ENCODE measurements around the gene COL6A5. TPM values are rescaled to one million over a fixed set of nuclear protein-coding genes. Genes with fewer than 3 reads are reported as not detected.

Gene COL6A5
- total RNA-seq, 1 experiment from 2014 or later: not detected

DNA sequence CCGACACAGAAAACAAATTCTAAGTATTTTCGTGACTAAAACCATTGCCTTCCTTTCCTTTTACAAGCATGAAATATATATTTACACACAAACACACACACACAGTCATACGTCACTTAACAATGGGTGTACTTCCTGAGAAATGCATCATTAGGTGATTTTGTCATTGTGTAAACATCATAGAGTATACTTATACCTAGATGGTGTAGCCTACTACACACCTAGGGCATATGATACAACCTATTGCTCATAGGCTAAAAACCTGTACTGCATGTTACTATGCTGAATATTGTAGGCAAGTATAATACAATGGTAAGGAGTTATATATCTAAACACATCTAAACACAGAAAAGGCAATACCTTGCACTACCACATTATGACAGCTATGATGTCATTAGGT, 28.6 kb downstream of the COL6A5 start:
- CTCF ChIA-PET: no interaction called here

DNA sequence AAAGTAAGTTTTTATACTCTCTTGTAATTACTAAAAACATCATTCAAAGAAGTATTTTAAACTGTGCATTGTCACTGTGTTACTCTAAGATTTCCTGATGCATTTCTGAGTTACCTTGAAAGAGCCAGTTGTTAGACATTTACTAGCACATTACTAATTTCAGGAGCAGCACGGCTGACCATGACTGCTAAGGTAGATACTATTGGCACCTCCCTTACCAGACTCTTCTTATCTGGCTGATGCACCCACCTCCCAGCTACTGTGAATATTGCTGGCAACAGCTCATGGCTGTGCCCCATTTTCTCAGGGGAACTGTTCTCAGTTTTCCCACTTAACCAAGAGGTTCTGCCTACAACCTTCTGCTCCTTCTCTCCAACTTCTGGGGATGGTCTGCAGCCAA, 29.4 kb downstream of the COL6A5 start:
- no peaks in the 10 kb centered on the region for H3K79me2 ChIP-seq (ENCODE audit: low read depth)
- no peaks in the 10 kb centered on the region for H3K9me3 ChIP-seq (ENCODE audit: insufficient read depth, low read depth)
- H3K27me3 ChIP-seq (ENCODE audit: insufficient read depth, low read depth): no peaks in the 10 kb centered on the region
- no peak overlapping the region for H3K4me2 ChIP-seq
- TF ChIP-seq EZH2 (IDR thresholded peaks at IDR 0.05; ENCODE audit: low read depth): no peak
- TF ChIP-seq, protein P1, sequence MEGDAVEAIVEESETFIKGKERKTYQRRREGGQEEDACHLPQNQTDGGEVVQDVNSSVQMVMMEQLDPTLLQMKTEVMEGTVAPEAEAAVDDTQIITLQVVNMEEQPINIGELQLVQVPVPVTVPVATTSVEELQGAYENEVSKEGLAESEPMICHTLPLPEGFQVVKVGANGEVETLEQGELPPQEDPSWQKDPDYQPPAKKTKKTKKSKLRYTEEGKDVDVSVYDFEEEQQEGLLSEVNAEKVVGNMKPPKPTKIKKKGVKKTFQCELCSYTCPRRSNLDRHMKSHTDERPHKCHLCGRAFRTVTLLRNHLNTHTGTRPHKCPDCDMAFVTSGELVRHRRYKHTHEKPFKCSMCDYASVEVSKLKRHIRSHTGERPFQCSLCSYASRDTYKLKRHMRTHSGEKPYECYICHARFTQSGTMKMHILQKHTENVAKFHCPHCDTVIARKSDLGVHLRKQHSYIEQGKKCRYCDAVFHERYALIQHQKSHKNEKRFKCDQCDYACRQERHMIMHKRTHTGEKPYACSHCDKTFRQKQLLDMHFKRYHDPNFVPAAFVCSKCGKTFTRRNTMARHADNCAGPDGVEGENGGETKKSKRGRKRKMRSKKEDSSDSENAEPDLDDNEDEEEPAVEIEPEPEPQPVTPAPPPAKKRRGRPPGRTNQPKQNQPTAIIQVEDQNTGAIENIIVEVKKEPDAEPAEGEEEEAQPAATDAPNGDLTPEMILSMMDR (conservative IDR thresholded peaks at IDR 0.05): no peak
- no peak for DNase-seq
- no peaks in the 10 kb centered on the region for H3K9me2 ChIP-seq (ENCODE audit: insufficient read depth)
- no peak overlapping the region for H2AFZ ChIP-seq
- BruUV-seq (replicated peaks): no TSS peak
- no peaks in the 10 kb centered on the region for H3K36me3 ChIP-seq (ENCODE audit: low read depth)
- no peaks in the 10 kb centered on the region for H4K20me1 ChIP-seq (ENCODE audit: insufficient read depth)
- CTCF ChIA-PET: no interaction called here
- no peak overlapping the region for H3K27ac ChIP-seq
- no peaks in the 10 kb centered on the region for H3K4me1 ChIP-seq (replicated peaks; ENCODE audit: insufficient read depth)
- POLR2A ChIA-PET (ENCODE audit: unreplicated experiment): no interaction called here
- H3K4me3 ChIP-seq: no peak overlapping the region
- no peaks in the 10 kb centered on the region for H3F3A ChIP-seq (ENCODE audit: insufficient read depth, low read depth)
- intact Hi-C loops (cut with micrococcal nuclease; ENCODE audit: unreplicated experiment): no loop called here

More for the DNA sequence above, 28.6 kb downstream of the COL6A5 start:
- no peaks in the 10 kb centered on the region for H3K9me2 ChIP-seq (ENCODE audit: insufficient read depth)
- H3K4me1 ChIP-seq (replicated peaks; ENCODE audit: insufficient read depth): no peaks in the 10 kb centered on the region
- no peak overlapping the region for H3K4me3 ChIP-seq
- intact Hi-C loops (cut with micrococcal nuclease; ENCODE audit: unreplicated experiment): no loop called here
- no peak overlapping the region for H3K4me2 ChIP-seq
- no peaks in the 10 kb centered on the region for H3K27me3 ChIP-seq (ENCODE audit: insufficient read depth, low read depth)
- H3K9me3 ChIP-seq (ENCODE audit: insufficient read depth, low read depth): no peaks in the 10 kb centered on the region
- H2AFZ ChIP-seq: no peak overlapping the region
- no peak overlapping the region for H3K27ac ChIP-seq
- DNase-seq: no peak
- POLR2A ChIA-PET (ENCODE audit: unreplicated experiment): no interaction called here
- H3K36me3 ChIP-seq (ENCODE audit: low read depth): no peaks in the 10 kb centered on the region
- H3K79me2 ChIP-seq (ENCODE audit: low read depth): no peaks in the 10 kb centered on the region
- BruUV-seq (replicated peaks): no TSS peak
- H3F3A ChIP-seq (ENCODE audit: insufficient read depth, low read depth): no peaks in the 10 kb centered on the region
- no peaks in the 10 kb centered on the region for H4K20me1 ChIP-seq (ENCODE audit: insufficient read depth)
- TF ChIP-seq, protein P1 (conservative IDR thresholded peaks at IDR 0.05): no peak
- no peak for TF ChIP-seq EZH2 (IDR thresholded peaks at IDR 0.05; ENCODE audit: low read depth)

DNA sequence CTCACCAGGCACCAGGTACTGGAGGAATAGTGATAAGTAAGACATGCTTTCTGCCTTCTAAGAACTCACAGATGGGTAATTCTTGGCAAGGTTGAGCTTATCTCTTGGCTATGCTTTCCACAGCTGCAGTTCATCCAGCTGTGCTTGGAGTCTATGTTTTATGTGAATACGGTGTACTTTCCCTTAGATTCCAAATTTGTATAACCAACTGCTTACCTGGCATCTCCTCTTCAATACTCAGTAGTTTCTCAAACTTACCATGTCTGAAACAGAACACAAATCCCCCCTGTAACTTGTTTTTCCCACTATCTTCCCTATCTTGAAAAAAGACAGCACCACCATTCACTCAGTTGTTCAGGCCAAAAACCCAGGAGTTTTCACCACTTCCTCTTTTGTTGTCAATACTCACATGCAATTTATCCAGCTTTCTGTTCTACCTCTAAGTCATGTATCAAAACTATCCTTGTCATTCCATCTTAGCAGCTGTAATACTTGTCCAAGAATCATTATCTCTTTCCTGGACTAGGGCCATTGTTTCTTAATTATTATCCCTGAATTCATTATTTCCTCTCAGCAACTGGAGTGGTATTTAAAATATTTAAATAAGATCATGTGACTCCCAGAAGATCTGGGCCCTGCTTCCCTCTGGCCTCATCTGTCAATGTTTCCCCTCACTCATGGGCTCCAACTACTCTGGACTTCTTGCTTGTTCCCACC, 32.6 kb downstream of the COL6A5 start:
- Histone ChIP-seq H3K4me1 (replicated peaks; ENCODE audit: insufficient read depth) (no peaks in the 10 kb centered on the region), H3K9me3 (ENCODE audit: insufficient read depth, low read depth) (no peaks in the 10 kb centered on the region), H2AFZ (no peak overlapping the region), H3K27me3 (ENCODE audit: insufficient read depth, low read depth) (no peaks in the 10 kb centered on the region), H4K20me1 (ENCODE audit: insufficient read depth) (no peaks in the 10 kb centered on the region), H3F3A (ENCODE audit: insufficient read depth, low read depth) (no peaks in the 10 kb centered on the region), H3K79me2 (ENCODE audit: low read depth) (no peaks in the 10 kb centered on the region), H3K27ac (no peak overlapping the region), H3K4me3 (no peak overlapping the region), H3K9me2 (ENCODE audit: insufficient read depth) (no peaks in the 10 kb centered on the region), H3K4me2 (no peak overlapping the region), H3K36me3 (ENCODE audit: low read depth) (no peaks in the 10 kb centered on the region)
- no peak for DNase-seq
- CTCF ChIA-PET: no interaction called here
- no TSS peak for BruUV-seq (replicated peaks)
- intact Hi-C loops (cut with micrococcal nuclease; ENCODE audit: unreplicated experiment): no loop called here
- POLR2A ChIA-PET (ENCODE audit: unreplicated experiment): no interaction called here
- no peak for TF ChIP-seq EZH2 (IDR thresholded peaks at IDR 0.05; ENCODE audit: low read depth)
- TF ChIP-seq, protein P1 (conservative IDR thresholded peaks at IDR 0.05): no peak

All from PC-9 (cell line).